Measurements from ENCODE around the gene VANGL1.

Gene VANGL1

GRCh38 chr1:115643666-115644065 lies 1.9 kb downstream of the VANGL1 start:
- Histone ChIP-seq H4K20me1 (ENCODE audit: insufficient read depth, low read length) (no peaks in the 10 kb centered on the region), H3K9me2 (ENCODE audit: low read depth, low read length) (no peaks in the 10 kb centered on the region), H3K27me3 (ENCODE audit: insufficient read depth, low read length) (no peaks in the 10 kb centered on the region), H3K4me3 (ENCODE audit: low read depth, low read length, poor library complexity, severe bottlenecking) (no peak overlapping the region), H3K4me1 (ENCODE audit: insufficient read depth, low read length, severe bottlenecking) (no peaks in the 10 kb centered on the region), H2AFZ (ENCODE audit: low read length) (no peak overlapping the region), H3K4me2 (ENCODE audit: low read length) (no peak overlapping the region), H3K9me3 (ENCODE audit: low read length) (no peaks in the 10 kb centered on the region), H3K9ac (ENCODE audit: low read length) (no peak overlapping the region), H3F3A (ENCODE audit: insufficient read depth, low read length) (no peaks in the 10 kb centered on the region), H3K79me2 (ENCODE audit: insufficient read depth, low read length) (no peaks in the 10 kb centered on the region), H3K27ac (ENCODE audit: low read depth, low read length, poor library complexity, severe bottlenecking) (no peak overlapping the region), H3K36me3 (ENCODE audit: insufficient read depth, low read length) (no peaks in the 10 kb centered on the region)
- TF ChIP-seq CTCF (IDR thresholded peaks at IDR 0.05; ENCODE audit: low read length), result no peak
- TF ChIP-seq EZH2 (IDR thresholded peaks at IDR 0.05; ENCODE audit: borderline replicate concordance, low read length), result no peak

- Histone ChIP-seq H3K4me3 (ENCODE audit: low read depth, low read length, poor library complexity, severe bottlenecking) (no peak overlapping the region), H3K27ac (ENCODE audit: low read depth, low read length, poor library complexity, severe bottlenecking) (no peak overlapping the region), H3K79me2 (ENCODE audit: insufficient read depth, low read length) (no peaks in the 10 kb centered on the region), H3K4me1 (ENCODE audit: insufficient read depth, low read length, severe bottlenecking) (no peaks in the 10 kb centered on the region), H3K9me2 (ENCODE audit: low read depth, low read length) (no peaks in the 10 kb centered on the region), H2AFZ (ENCODE audit: low read length) (no peak overlapping the region), H4K20me1 (ENCODE audit: insufficient read depth, low read length) (no peaks in the 10 kb centered on the region), H3K36me3 (ENCODE audit: insufficient read depth, low read length) (no peaks in the 10 kb centered on the region), H3K9me3 (ENCODE audit: low read length) (no peaks in the 10 kb centered on the region), H3K27me3 (ENCODE audit: insufficient read depth, low read length) (no peaks in the 10 kb centered on the region), H3F3A (ENCODE audit: insufficient read depth, low read length) (no peaks in the 10 kb centered on the region), H3K9ac (ENCODE audit: low read length) (no peak overlapping the region), H3K4me2 (ENCODE audit: low read length) (no peak overlapping the region)
- TF ChIP-seq EZH2 (IDR thresholded peaks at IDR 0.05; ENCODE audit: borderline replicate concordance, low read length), result no peak
- TF ChIP-seq CTCF (IDR thresholded peaks at IDR 0.05; ENCODE audit: low read length), result no peak
Measured at GRCh38 chr1:115644109-115644508, 2.3 kb downstream of the VANGL1 start.

- no peak overlapping the region for H3K4me3 ChIP-seq (ENCODE audit: low read depth, low read length, poor library complexity, severe bottlenecking)
- no peaks in the 10 kb centered on the region for H3K27me3 ChIP-seq (ENCODE audit: insufficient read depth, low read length)
- no peak overlapping the region for H3K27ac ChIP-seq (ENCODE audit: low read depth, low read length, poor library complexity, severe bottlenecking)
- no peaks in the 10 kb centered on the region for H3K36me3 ChIP-seq (ENCODE audit: insufficient read depth, low read length)
- H3F3A ChIP-seq (ENCODE audit: insufficient read depth, low read length), result no peaks in the 10 kb centered on the region
- no peaks in the 10 kb centered on the region for H3K4me1 ChIP-seq (ENCODE audit: insufficient read depth, low read length, severe bottlenecking)
- no peaks in the 10 kb centered on the region for H3K79me2 ChIP-seq (ENCODE audit: insufficient read depth, low read length)
- no peak overlapping the region for H2AFZ ChIP-seq (ENCODE audit: low read length)
- TF ChIP-seq CTCF (IDR thresholded peaks at IDR 0.05; ENCODE audit: low read length), result no peak
- no peak for TF ChIP-seq EZH2 (IDR thresholded peaks at IDR 0.05; ENCODE audit: borderline replicate concordance, low read length)
- no peak overlapping the region for H3K4me2 ChIP-seq (ENCODE audit: low read length)
- no peaks in the 10 kb centered on the region for H4K20me1 ChIP-seq (ENCODE audit: insufficient read depth, low read length)
- no peaks in the 10 kb centered on the region for H3K9me3 ChIP-seq (ENCODE audit: low read length)
- H3K9ac ChIP-seq (ENCODE audit: low read length), result no peak overlapping the region
- H3K9me2 ChIP-seq (ENCODE audit: low read depth, low read length), result no peaks in the 10 kb centered on the region
Measured at GRCh38 chr1:115647047-115647446, 5.3 kb downstream of the VANGL1 start.
